ENCODE measurements around the gene ACAN.

The ACAN gene

DNA sequence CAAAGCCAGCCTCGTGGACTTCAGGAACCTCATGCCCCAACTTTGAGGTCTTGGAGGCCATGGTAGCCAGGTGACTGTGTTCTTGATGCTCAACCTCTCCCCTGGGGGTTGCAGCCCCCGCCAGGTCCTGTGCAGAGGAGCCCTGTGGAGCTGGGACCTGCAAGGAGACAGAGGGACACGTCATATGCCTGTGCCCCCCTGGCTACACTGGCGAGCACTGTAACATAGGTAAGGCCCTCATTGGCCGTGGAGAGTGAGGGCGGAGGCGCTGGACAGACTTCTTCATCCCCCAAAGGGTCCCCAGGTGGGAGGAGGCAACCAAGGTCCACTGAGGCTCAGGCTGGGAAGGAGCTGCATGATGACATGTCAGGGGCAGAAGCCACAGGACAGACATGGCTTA lies 57.0 kb downstream of the ACAN start:
- Mint-ChIP-seq H3K27ac (no peak overlapping the region), H3K4me3 (no peak overlapping the region)

DNA sequence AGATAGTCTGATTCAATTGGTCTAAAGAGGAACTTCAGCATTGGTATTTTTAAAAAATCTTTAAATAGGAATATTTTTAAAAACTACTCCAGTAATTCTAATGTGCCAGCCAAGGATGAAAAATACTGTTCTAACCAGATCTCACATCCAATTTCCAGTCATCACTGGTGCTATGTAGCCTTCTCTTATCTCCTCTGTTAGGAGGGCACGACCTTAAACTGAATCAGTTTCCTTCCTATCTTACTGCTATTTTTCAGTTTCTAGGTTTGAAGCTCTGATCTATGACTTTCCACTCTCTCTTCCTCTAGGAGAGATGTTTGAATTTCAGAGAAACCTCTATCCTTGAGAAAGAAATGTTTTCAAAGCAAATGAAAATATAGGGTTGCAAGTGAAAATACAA lies 60.2 kb downstream of the ACAN start:
- Mint-ChIP-seq H3K4me3 (no peak overlapping the region), H3K27me3 (ENCODE audit: low read depth) (peaks cover 4% of the 10 kb centered on the region), H3K4me1 (no peaks in the 10 kb centered on the region), H3K27ac (no peak overlapping the region), H3K36me3 (ENCODE audit: low read depth) (no peaks in the 10 kb centered on the region), H3K9me3 (no peaks in the 10 kb centered on the region)
- TF ChIP-seq, protein P1, sequence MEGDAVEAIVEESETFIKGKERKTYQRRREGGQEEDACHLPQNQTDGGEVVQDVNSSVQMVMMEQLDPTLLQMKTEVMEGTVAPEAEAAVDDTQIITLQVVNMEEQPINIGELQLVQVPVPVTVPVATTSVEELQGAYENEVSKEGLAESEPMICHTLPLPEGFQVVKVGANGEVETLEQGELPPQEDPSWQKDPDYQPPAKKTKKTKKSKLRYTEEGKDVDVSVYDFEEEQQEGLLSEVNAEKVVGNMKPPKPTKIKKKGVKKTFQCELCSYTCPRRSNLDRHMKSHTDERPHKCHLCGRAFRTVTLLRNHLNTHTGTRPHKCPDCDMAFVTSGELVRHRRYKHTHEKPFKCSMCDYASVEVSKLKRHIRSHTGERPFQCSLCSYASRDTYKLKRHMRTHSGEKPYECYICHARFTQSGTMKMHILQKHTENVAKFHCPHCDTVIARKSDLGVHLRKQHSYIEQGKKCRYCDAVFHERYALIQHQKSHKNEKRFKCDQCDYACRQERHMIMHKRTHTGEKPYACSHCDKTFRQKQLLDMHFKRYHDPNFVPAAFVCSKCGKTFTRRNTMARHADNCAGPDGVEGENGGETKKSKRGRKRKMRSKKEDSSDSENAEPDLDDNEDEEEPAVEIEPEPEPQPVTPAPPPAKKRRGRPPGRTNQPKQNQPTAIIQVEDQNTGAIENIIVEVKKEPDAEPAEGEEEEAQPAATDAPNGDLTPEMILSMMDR (IDR thresholded peaks at IDR 0.05; ENCODE audit: unreplicated experiment in 3 of 3): no peak

More for the DNA sequence above, 57.0 kb downstream of the ACAN start:
- H3K4me1 Mint-ChIP-seq: no peaks in the 10 kb centered on the region
- no peaks in the 10 kb centered on the region for H3K9me3 Mint-ChIP-seq
- H3K27me3 Mint-ChIP-seq (ENCODE audit: low read depth): peaks cover 13% of the 10 kb centered on the region
- no peaks in the 10 kb centered on the region for H3K36me3 Mint-ChIP-seq (ENCODE audit: low read depth)
- TF ChIP-seq, protein P1 (IDR thresholded peaks at IDR 0.05; ENCODE audit: unreplicated experiment in 3 of 3): no peak

DNA sequence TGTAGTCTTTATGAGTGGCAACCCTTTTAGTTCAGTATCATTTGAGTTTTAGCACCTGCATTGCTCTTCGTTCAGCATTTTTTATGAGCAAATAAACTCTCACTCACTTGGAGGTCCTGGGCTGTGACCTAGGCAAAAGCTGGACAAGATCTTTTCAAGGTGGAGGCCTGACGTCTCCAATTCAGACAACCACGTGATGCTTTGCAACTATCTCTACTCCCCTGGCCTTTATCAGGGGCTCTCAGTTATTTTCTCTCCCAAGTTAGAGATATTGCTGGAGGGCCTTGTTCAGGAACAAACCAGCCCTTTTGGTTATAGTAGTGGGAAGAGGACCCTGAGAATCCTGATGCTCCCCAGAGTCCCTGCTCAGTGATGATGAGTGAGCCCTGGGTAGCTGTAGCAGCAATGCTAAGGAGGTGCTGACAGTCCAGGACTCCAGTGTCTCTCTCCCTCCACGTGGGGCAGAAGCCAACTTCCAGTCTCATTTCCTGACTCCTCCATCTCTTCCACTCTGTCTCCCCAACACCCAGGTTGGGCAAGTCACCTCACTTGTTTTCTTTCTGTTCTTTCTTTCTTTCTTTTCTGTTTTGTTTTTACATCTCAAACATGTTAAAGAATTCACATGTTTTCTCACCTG lies 61.7 kb downstream of the ACAN start:
- H3K27ac Mint-ChIP-seq: no peak overlapping the region
- H3K4me1 Mint-ChIP-seq: no peaks in the 10 kb centered on the region
- no peaks in the 10 kb centered on the region for H3K9me3 Mint-ChIP-seq
- TF ChIP-seq, protein P1 (IDR thresholded peaks at IDR 0.05; ENCODE audit: unreplicated experiment in 3 of 3): no peak
- H3K4me3 Mint-ChIP-seq: no peak overlapping the region
- no peaks in the 10 kb centered on the region for H3K36me3 Mint-ChIP-seq (ENCODE audit: low read depth)
- H3K27me3 Mint-ChIP-seq (ENCODE audit: low read depth): peaks cover 9% of the 10 kb centered on the region

DNA sequence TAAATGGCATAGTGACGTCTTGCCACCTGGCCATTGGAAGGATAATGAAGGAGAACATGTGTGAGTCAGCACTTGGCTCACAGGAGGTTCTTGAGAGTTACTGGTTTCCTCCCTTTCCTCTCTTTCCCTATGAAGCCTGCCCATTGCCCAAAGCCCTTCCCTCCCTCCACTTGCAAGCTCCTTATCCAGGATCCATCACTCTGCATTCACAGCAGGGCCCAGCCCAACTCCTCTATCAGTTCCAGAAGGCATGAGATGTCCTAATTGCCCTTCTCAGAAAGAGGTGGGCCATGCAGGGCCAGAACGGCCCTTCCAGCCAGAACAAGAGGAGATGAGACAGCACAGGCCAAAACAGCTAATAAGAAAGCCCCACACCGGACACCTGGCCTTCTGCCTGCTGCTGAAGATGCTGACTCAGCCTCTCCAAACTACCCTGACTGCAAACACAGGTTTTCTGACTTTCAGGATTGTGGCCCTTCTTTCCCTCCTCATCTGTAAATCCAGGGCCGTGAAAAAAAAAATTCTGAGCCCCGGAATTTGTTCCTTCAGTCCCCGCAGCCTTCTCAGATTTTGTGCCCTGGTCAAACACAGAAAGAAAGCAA lies 62.4 kb downstream of the ACAN start:
- no peaks in the 10 kb centered on the region for H3K9me3 Mint-ChIP-seq
- no peaks in the 10 kb centered on the region for H3K4me1 Mint-ChIP-seq
- TF ChIP-seq, protein P1 (IDR thresholded peaks at IDR 0.05; ENCODE audit: unreplicated experiment in 3 of 3): no peak
- no peaks in the 10 kb centered on the region for H3K36me3 Mint-ChIP-seq (ENCODE audit: low read depth)
- H3K27ac Mint-ChIP-seq: no peak overlapping the region
- no peak overlapping the region for H3K4me3 Mint-ChIP-seq
- peaks cover 6% of the 10 kb centered on the region for H3K27me3 Mint-ChIP-seq (ENCODE audit: low read depth)

DNA sequence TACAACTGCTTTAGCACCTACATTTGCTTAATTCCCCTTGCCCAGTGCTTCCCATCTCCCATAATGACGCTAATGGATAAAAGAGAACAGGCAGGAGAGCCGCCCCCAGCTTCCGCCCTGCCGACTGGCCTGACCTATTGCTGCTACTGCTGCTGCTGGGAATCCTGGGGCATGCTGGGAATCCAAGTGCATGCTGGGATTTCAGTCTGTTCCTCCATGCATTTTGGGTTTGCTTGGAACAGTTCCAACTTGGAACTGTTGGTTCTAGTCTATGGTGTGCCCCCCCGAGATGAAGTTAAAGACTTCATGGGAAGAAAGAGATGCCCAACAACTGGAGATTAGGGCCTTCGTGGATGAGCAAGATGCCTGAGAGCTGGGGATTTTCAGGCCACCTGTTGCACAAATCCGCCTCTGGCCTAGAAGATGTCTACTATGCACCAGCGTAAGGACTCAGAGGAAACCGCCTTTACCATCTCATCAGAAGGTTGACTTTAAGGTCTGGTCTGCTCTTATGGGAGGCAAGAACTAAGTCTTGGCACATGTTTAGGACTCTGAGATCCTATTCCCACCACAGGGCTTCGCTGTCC lies 63.2 kb downstream of the ACAN start:
- Mint-ChIP-seq H3K27ac (no peak overlapping the region), H3K4me3 (no peak overlapping the region), H3K36me3 (ENCODE audit: low read depth) (no peaks in the 10 kb centered on the region), H3K4me1 (no peaks in the 10 kb centered on the region), H3K27me3 (ENCODE audit: low read depth) (peaks cover 6% of the 10 kb centered on the region), H3K9me3 (no peaks in the 10 kb centered on the region)
- TF ChIP-seq, protein P1 (IDR thresholded peaks at IDR 0.05; ENCODE audit: unreplicated experiment in 3 of 3): no peak
